Skin epidermis (tissue), 12 donors: ENCODE measurements around the gene SULT1A1.
"Not testable (repeated sequence)": the region's sequence is repeated elsewhere in the genome, so short reads cannot be mapped to it uniquely, and the experiment has no call there.

Source experiments
- H3K27ac ChIP-seq, 21 experiments: fragments of 200-600 bp; sonication (generic) in 11 of 21; one replicate each; pipeline ENCODE4 v1.5.0; 2020; ENCODE audit warnings: mild to moderate bottlenecking in 3 of 21, inconsistent platforms in 2 of 21, moderate library complexity in 2 of 21
- H3K4me3 ChIP-seq, 7 experiments: fragments of 200-600 bp; sonication (generic) in 2 of 7; one replicate each; pipeline ENCODE4 v1.5.0; 2020; ENCODE audit warnings: inconsistent platforms in 2 of 7, mild to moderate bottlenecking in 2 of 7, moderate library complexity in 1 of 7

The SULT1A1 gene

GRCh38 chr16:28610595-28611191 is 849 bp upstream of the SULT1A1 start:
- Histone ChIP-seq H3K27ac (no peak overlapping the region), H3K4me3 (no peak overlapping the region)

GRCh38 chr16:28608867-28609596 is 812 bp downstream of the SULT1A1 start:
- peak overlapping the region in 2 of 7 experiments; percentile 9 to 22 for H3K4me3 ChIP-seq
- H3K27ac ChIP-seq, result peak overlapping the region in 2 of 21 experiments; percentile 5 to 67

GRCh38 chr16:28608496-28608808 is 1.4 kb downstream of the SULT1A1 start:
- not testable (repeated sequence) for H3K27ac ChIP-seq, H3K4me3 ChIP-seq

GRCh38 chr16:28607681-28608495 is 2.0 kb downstream of the SULT1A1 start:
- H3K27ac ChIP-seq, H3K4me3 ChIP-seq: not testable (repeated sequence)

- H3K4me3 ChIP-seq, result no peak overlapping the region
- no peak overlapping the region for H3K27ac ChIP-seq
Observed at GRCh38 chr16:28607116-28607623, 2.7 kb downstream of the SULT1A1 start.

GRCh38 chr16:28606291-28607115 is 3.3 kb downstream of the SULT1A1 start:
- Histone ChIP-seq H3K4me3 (no peak overlapping the region), H3K27ac (no peak overlapping the region)

GRCh38 chr16:28604186-28604565 is 5.7 kb downstream of the SULT1A1 start:
- Histone ChIP-seq H3K27ac (no peak overlapping the region), H3K4me3 (no peak overlapping the region)

- H3K27ac ChIP-seq, result no peak overlapping the region
- no peak overlapping the region for H3K4me3 ChIP-seq
Observed at GRCh38 chr16:28603381-28604185, 6.3 kb downstream of the SULT1A1 start.

- Histone ChIP-seq H3K27ac (no peak overlapping the region), H3K4me3 (no peak overlapping the region)
Observed at GRCh38 chr16:28602529-28602928, 7.3 kb downstream of the SULT1A1 start.

- H3K27ac ChIP-seq, H3K4me3 ChIP-seq: not testable (repeated sequence)
Observed at GRCh38 chr16:28602062-28602461, 7.8 kb downstream of the SULT1A1 start.

GRCh38 chr16:28601589-28601988 is 8.3 kb downstream of the SULT1A1 start:
- not testable (repeated sequence) for H3K4me3 ChIP-seq, H3K27ac ChIP-seq

- H3K27ac ChIP-seq, result not testable (repeated sequence)
Observed at GRCh38 chr16:28600965-28601364, 8.9 kb downstream of the SULT1A1 start.

GRCh38 chr16:28599377-28600285 is 10.2 kb downstream of the SULT1A1 start:
- not testable (repeated sequence) for H3K27ac ChIP-seq, H3K4me3 ChIP-seq

More at GRCh38 chr16:28600965-28601364, 8.9 kb downstream of the SULT1A1 start:
- H3K4me3 ChIP-seq, result not testable (repeated sequence)

GRCh38 chr16:28597692-28598261 is 12.1 kb downstream of the SULT1A1 start:
- Histone ChIP-seq H3K27ac (no peak overlapping the region), H3K4me3 (no peak overlapping the region)

- H3K27ac ChIP-seq, result no peak within 1 kb of the TSS
- no peak within 1 kb of the TSS for H3K4me3 ChIP-seq
Observed at GRCh38 chr16:28596840-28597691, 12.8 kb downstream of the SULT1A1 start, which contains the start of gene SULT1A2. TSS of gene SULT1A2 (minus strand) at chr16:28597050. CDS start at chr16:28595930, 1,120 bp downstream.

- no peak overlapping the region for H3K4me3 ChIP-seq
- H3K27ac ChIP-seq, result no peak overlapping the region
Observed at GRCh38 chr16:28596115-28596630, 13.7 kb downstream of the SULT1A1 start.
